ENCODE data around the gene WNT6. TPM values are rescaled to one million over a fixed set of nuclear protein-coding genes. Genes with fewer than 3 reads are reported as not detected.

The WNT6 gene
- total and polyA plus RNA-seq, 10 of the 15 experiments (the other 5 are each of a cell fraction or from before 2014, with no cell fraction given) = 0.11 to 0.44 (median 0.22) TPM; not detected in 5

DNA sequence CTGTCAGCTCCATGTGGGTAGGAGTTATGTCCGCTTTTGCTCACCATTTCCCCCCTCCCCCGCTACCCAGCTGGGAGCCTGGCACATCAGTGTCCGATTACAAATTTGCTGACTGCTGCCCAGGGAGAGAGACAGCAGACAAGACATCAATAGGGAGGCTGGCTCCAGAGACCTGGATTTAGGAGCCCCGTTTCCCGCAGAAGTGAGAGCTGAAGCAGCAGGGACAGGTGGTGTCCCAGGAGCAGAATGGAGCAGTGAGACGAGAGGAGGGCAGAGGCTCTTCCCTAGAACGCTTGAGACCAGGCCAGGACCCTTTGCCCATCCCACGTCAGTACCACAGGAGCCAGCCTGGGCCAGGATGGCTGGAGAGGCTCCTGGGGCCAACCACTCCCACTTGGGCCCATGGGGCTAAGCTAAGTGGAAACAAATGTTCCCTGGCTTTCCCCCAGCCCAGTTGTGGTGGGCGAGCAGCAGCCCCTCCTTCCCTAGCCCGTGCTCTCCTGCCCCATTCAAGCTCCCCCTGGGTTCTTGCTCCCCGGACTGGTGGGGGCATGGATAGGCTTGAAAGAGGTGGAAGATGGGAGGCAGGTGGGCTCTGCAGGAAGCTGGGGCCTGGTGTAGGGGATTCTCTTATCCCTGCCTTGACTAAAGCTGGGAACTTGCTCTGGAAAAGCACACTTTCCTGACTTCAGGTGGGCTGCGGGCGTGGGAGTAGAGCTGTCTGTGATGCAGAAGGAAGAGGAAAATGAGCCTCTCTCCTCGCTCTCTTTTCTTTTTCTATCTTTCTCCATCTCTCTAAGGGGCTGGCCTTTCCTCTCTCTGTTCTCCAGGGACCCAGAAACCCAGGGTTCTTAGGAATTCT is 4.1 kb upstream of the WNT6 start (continued):
- TF ChIP-seq NFIC (IDR thresholded peaks at IDR 0.05; ENCODE audit: low read depth, low read length) (no peak), CHD1 (IDR thresholded peaks at IDR 0.05; ENCODE audit: low read depth, low read length) (no peak)
- TF ChIP-seq, protein P1, sequence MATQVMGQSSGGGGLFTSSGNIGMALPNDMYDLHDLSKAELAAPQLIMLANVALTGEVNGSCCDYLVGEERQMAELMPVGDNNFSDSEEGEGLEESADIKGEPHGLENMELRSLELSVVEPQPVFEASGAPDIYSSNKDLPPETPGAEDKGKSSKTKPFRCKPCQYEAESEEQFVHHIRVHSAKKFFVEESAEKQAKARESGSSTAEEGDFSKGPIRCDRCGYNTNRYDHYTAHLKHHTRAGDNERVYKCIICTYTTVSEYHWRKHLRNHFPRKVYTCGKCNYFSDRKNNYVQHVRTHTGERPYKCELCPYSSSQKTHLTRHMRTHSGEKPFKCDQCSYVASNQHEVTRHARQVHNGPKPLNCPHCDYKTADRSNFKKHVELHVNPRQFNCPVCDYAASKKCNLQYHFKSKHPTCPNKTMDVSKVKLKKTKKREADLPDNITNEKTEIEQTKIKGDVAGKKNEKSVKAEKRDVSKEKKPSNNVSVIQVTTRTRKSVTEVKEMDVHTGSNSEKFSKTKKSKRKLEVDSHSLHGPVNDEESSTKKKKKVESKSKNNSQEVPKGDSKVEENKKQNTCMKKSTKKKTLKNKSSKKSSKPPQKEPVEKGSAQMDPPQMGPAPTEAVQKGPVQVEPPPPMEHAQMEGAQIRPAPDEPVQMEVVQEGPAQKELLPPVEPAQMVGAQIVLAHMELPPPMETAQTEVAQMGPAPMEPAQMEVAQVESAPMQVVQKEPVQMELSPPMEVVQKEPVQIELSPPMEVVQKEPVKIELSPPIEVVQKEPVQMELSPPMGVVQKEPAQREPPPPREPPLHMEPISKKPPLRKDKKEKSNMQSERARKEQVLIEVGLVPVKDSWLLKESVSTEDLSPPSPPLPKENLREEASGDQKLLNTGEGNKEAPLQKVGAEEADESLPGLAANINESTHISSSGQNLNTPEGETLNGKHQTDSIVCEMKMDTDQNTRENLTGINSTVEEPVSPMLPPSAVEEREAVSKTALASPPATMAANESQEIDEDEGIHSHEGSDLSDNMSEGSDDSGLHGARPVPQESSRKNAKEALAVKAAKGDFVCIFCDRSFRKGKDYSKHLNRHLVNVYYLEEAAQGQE (IDR thresholded peaks at IDR 0.05; ENCODE audit: low read depth, low read length) = no peak

GRCh38 chr2:218856167-218856895 is 3.3 kb upstream of the WNT6 start:
- in situ Hi-C loops (cut with MboI) = no loop called here
- WGBS (ENCODE audit: insufficient coverage, insufficient replicate concordance, low lambda C conversion rate, missing lambda C conversion rate) = 24% methylated on average over 12 of the region's 12 CpGs
- RAD21 ChIA-PET (ENCODE audit: unreplicated experiment) = interaction anchor here (1.2 to 1.3 kb wide), 2 partner anchors 42 to 197 kb away, joined by 3 to 10 read pairs; partner anchors contain the start of genes BCS1L and ZNF142
- TF ChIP-seq RUNX3 (IDR thresholded peaks at IDR 0.05; ENCODE audit: low read length) (no peak), POLR2A (IDR thresholded peaks at IDR 0.05; ENCODE audit: low read depth, low read length) (no peak), ELK1 (IDR thresholded peaks at IDR 0.05; ENCODE audit: low read depth, low read length) (no peak), RAD21 (IDR thresholded peaks at IDR 0.05; ENCODE audit: insufficient read depth, low read depth, low read length) (no peak)
- TF ChIP-seq, protein P1 (IDR thresholded peaks at IDR 0.05; ENCODE audit: low read depth, low read length) = no peak
- TF ChIP-seq, protein P2, sequence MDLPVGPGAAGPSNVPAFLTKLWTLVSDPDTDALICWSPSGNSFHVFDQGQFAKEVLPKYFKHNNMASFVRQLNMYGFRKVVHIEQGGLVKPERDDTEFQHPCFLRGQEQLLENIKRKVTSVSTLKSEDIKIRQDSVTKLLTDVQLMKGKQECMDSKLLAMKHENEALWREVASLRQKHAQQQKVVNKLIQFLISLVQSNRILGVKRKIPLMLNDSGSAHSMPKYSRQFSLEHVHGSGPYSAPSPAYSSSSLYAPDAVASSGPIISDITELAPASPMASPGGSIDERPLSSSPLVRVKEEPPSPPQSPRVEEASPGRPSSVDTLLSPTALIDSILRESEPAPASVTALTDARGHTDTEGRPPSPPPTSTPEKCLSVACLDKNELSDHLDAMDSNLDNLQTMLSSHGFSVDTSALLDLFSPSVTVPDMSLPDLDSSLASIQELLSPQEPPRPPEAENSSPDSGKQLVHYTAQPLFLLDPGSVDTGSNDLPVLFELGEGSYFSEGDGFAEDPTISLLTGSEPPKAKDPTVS (IDR thresholded peaks at IDR 0.05; ENCODE audit: low read depth, low read length) = no peak

More at GRCh38 chr2:218856167-218856895, 3.3 kb upstream of the WNT6 start:
- peaks cover 24 to 39% of the 10 kb centered on the region in 2 experiments for H3K27me3 ChIP-seq (replicated peaks in 1 of 2; ENCODE audit: control insufficient read depth in 2 of 2, insufficient read depth in 2 of 2, low read length in 1 of 2)
- no peaks in the 10 kb centered on the region for H3K79me2 ChIP-seq (ENCODE audit: control insufficient read depth, insufficient read depth, low read length)
- ChIA-PET POLR2A (no interaction called here), SMC1A (ENCODE audit: uncharacterized antibody, unreplicated experiment) (interaction anchor here (1.2 to 3.8 kb wide), 2 partner anchors 20 to 41 kb away, joined by 3 to 23 read pairs; no protein-coding TSS in a partner anchor), CTCF (interaction anchor here (1.3 to 2.1 kb wide), 3 partner anchors 20 to 42 kb away, joined by 4 to 14 read pairs (median 11); no protein-coding TSS in a partner anchor)
- no peak overlapping the region for H3K9ac ChIP-seq (ENCODE audit: control insufficient read depth, insufficient read depth, low read length)
- H4K20me1 ChIP-seq (ENCODE audit: control insufficient read depth, insufficient read depth) = no peaks in the 10 kb centered on the region
- no peaks in the 10 kb centered on the region for H3K9me3 ChIP-seq (replicated peaks; ENCODE audit: control insufficient read depth, insufficient read depth, low read length)
- no peak for DNase-seq (ENCODE audit: low read depth, low spot score)
- H3K4me1 ChIP-seq (ENCODE audit: control insufficient read depth, insufficient read depth, low read length) = no peaks in the 10 kb centered on the region
- ATAC-seq = no peak; the same call in 2 of the 3 replicates
- H3K4me2 ChIP-seq (ENCODE audit: control insufficient read depth, insufficient read depth) = no peak overlapping the region
- intact Hi-C loops (cut with micrococcal nuclease; ENCODE audit: unreplicated experiment) = no loop called here
- no TSS peak for BruUV-seq (replicated peaks)
- no peak overlapping the region for H2AFZ ChIP-seq (ENCODE audit: control insufficient read depth, low read depth, low read length)
- H3K4me3 ChIP-seq = no peak overlapping the region
- no peak overlapping the region for H3K27ac ChIP-seq (ENCODE audit: control insufficient read depth, insufficient read depth)
- no peak for FAIRE-seq
- H3K36me3 ChIP-seq (ENCODE audit: control insufficient read depth in 2 of 2, insufficient read depth in 2 of 2, low read length in 1 of 2) = no peaks in the 10 kb centered on the region
